Heart left ventricle (tissue), 16 donors: ENCODE results near the gene RAP1B. TPM values are rescaled to one million over a fixed set of nuclear protein-coding genes. Genes with fewer than 3 reads are reported as not detected.

Source experiments
- ATAC-seq, 4 donors: fragments of 200-7000 bp; cut with Tn5 transposase; one replicate each; pipeline ENCODE4 v1.9.1; 2020 to 2022; ENCODE audit warnings: moderate library complexity in 4 of 4, mild to moderate bottlenecking in 3 of 4, moderate number of reproducible peaks in 1 of 4
- DNase-seq, 5 donors: peaks; one replicate each; pipeline ENCODE4 v3.0.0-alpha.2; 2020
- H3K27ac ChIP-seq, 12 donors: fragments of 200-600 bp; sonication (generic) in 4 of 12; one replicate each; pipeline versions ENCODE4 v1.5.0 to v1.8.0; 2016 to 2022; ENCODE audit warnings: mild to moderate bottlenecking in 2 of 12
- H3K27me3 ChIP-seq, 9 donors: fragments of 200-600 bp; sonication (generic) in 2 of 9; one replicate each; pipeline versions ENCODE4 v1.5.1 to v1.8.0; 2016 to 2022; ENCODE audit warnings: mild to moderate bottlenecking in 3 of 9
- H3K36me3 ChIP-seq, 9 donors: fragments of 200-600 bp; sonication (generic) in 2 of 9; one replicate each; pipeline versions ENCODE4 v1.5.0 to v1.8.0; 2018 to 2022; ENCODE audit warnings: mild to moderate bottlenecking in 2 of 9
- H3K4me1 ChIP-seq, 12 donors: fragments of 200-600 bp; sonication (generic) in 4 of 12; one replicate each; pipeline versions ENCODE4 v1.5.0 to v1.8.0; 2016 to 2022; ENCODE audit warnings: mild to moderate bottlenecking in 3 of 12
- H3K4me3 ChIP-seq, 12 donors: fragments of 200-600 bp; sonication (generic) in 4 of 12; one replicate each; pipeline versions ENCODE4 v1.5.0 to v1.8.0; 2017 to 2022; ENCODE audit warnings: mild to moderate bottlenecking in 9 of 12, moderate library complexity in 4 of 12
- H3K9me3 ChIP-seq, 12 donors: fragments of 200-600 bp; sonication (generic) in 4 of 12; one replicate each; pipeline versions ENCODE4 v1.5.0 to v1.8.0; 2016 to 2022; ENCODE audit warnings: mild to moderate bottlenecking in 1 of 12
- POLR2A ChIP-seq, 2 donors: fragments of 450-650 bp; IDR thresholded peaks; one replicate each; pipeline ENCODE4 v1.6.1; 2017; ENCODE audit warnings: antibody characterized with exemption in 2 of 2, mild to moderate bottlenecking in 2 of 2, moderate library complexity in 2 of 2
- WGBS, 4 donors: extraction: QIAGEN DNeasy Blood & Tissue Kit in 2 of 4; methylation state at CpG; one replicate each; pipeline versions ENCODE4 v1.1.5 to v1.1.7; 2013 to 2018; 5-methylcytosine and 5-hydroxymethylcytosine counted together
- intact Hi-C, 10 donors: fragments of 100-400 bp; cut with DNase I; formaldehyde crosslinking; loops; one replicate each; pipeline versions ENCODE4 v1.11.1 to v1.14.2; 2022
- polyA plus RNA-seq, 2 donors: library from polyadenylated mRNA; stranded (reverse); fragments of 200-250 nt; gene quantifications; one replicate each; pipeline ENCODE4 v1.2.3, GENCODE V29; 2013
- total RNA-seq, 9 donors: library from RNA; depleted of rRNA in 2 of 9; stranded (reverse); fragments of >200 nt in 2 of 9; fragmentation: NEBNext Ultra II Directional in 3 of 9; extraction: Animal tissue kit (Norgen Biotek cat#: 25700) in 3 of 9; gene quantifications; one replicate each; pipeline versions ENCODE4 v1.1.0 to v1.2.4, GENCODE V29; 2016 to 2023
- TF ChIP-seq, protein P1 (sequence below), 12 donors: fragments of 200-600 bp; sonication (generic) in 4 of 12; IDR thresholded peaks; one replicate each; pipeline versions ENCODE4 v1.5.0 to v1.8.0; 2018 to 2022; ENCODE audit warnings: antibody characterized with exemption in 12 of 12, mild to moderate bottlenecking in 5 of 12
- donor health status: ischemic (EF 13 %, LVEDD 7.1; RV severe dilation, severe dysfunction).
- donor health status: healthy with polysubstance abuse.
- donor health status: DM: no; HTN: yes; CAD: no.
- donor health status: DM: no; HTN: no; CAD: no.
- donor health status: ischemic (EF 25% LVEDD 6.9; RV normal size, moderate dysfunction).
- donor health status: ischemic (EF 25% LVEDD 5.7; RV mildly dilated, moderate dysfunction).
- donor health status: healthy.
- donor health status: DM: yes; HTN: yes; CAD: no.
- donor health status: ischemic (EF 35%, LVEDD 5.7; RV mildly dilated, moderate dysfunction).
- donor health status: nonischemic (EF 11% LVEDD 7.7; RV severe dilation, severe dysfunction).
- donor health status: DM: yes; HTN: yes; CAD: no.
- donor health status: PGD.
- donor health status: ischemic (EF 29% LVEDD 5.4; RV normal size, mild dysfunction).
- donor health status: nonischemic (EF 23%, LVEDD 6.1; RV moderate dilation, normal function).

The RAP1B gene
- total and polyA plus RNA-seq, 11 donors: 25.3 to 113 (median 52.2) TPM

DNA sequence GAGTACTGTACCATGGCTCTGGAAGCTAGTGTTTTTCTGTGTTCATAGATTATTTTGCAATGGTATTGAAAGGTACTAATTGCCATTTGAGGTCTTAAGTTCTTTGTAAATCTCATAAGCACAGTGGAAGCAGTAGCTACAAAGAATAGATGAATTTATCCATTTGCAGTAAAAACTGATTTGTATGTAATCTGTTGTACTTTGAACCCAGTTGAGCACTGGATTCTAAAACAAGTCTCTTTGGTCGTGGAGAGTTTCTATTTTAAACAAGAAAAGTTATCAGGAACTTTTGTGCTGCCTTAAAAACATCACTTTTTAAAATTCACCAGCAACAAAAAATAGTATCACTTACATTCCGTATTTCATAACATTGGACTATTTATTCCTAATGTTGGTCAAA, 4.1 kb downstream of the RAP1B start:
- 17 to 33% (median 20%) methylated on average over 2 of the region's 2 CpGs for WGBS, 4 donors
- H3K9me3 ChIP-seq: no peaks in the 10 kb centered on the region
- peak overlapping the region in 2 of 12 donors; percentile 19 to 34 for H3K27ac ChIP-seq
- DNase-seq: no peak
- no peak for ATAC-seq
- peaks cover 0 to 16% (median 0%) of the 10 kb centered on the region in 9 donors for H3K36me3 ChIP-seq
- peak overlapping the region in 3 of 12 donors; percentile 78 to 91 (median 87) for H3K4me3 ChIP-seq
- intact Hi-C loops: loop anchor here in 9 of 10 donors (5.0 to 10.0 kb wide), 8 partner anchors 60 to 392 kb away; partner anchors contain the start of gene NUP107 (in 3 of the 9)
- H3K4me1 ChIP-seq: peaks cover 8 to 81% (median 69%) of the 10 kb centered on the region in 12 donors
- TF ChIP-seq, protein P1, sequence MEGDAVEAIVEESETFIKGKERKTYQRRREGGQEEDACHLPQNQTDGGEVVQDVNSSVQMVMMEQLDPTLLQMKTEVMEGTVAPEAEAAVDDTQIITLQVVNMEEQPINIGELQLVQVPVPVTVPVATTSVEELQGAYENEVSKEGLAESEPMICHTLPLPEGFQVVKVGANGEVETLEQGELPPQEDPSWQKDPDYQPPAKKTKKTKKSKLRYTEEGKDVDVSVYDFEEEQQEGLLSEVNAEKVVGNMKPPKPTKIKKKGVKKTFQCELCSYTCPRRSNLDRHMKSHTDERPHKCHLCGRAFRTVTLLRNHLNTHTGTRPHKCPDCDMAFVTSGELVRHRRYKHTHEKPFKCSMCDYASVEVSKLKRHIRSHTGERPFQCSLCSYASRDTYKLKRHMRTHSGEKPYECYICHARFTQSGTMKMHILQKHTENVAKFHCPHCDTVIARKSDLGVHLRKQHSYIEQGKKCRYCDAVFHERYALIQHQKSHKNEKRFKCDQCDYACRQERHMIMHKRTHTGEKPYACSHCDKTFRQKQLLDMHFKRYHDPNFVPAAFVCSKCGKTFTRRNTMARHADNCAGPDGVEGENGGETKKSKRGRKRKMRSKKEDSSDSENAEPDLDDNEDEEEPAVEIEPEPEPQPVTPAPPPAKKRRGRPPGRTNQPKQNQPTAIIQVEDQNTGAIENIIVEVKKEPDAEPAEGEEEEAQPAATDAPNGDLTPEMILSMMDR (IDR thresholded peaks at IDR 0.05): no peak
- TF ChIP-seq POLR2A (IDR thresholded peaks at IDR 0.05): no peak
- H3K27me3 ChIP-seq: no peaks in the 10 kb centered on the region

DNA sequence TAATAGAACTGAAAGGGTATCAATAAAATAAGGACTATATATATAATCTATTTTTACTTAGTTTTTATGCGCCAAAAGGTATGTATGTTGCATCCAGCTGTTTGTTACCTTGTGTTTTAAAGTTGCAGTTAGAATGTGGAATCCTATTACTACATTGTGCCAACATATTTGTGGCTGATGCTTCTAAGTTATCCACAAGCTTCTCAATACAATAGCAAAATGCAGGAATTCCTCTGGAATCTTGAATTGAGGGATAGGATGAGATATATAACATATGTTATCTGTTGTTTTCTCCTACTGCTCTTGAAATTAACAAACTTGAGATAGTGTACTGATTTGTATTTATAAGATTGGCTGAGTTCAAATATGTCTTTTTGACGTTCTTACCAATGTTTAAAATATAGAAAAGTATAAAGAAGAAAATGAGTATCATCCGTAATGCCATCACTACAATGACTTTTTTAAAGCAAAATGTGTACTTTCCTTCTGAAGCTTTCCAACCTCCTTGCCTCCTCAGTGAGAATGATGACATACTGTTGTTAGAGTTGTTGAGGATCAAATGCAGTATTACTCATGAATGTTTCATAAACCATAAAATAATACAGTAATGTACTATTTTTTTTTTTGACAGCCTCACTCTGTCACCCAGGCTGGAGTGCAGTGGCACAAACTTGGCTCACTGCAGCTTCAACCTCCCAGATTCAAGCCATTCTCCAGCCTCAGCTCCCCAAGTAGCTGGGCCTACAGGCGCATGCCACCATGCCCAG, 6.6 kb downstream of the RAP1B start:
- WGBS, 4 donors: 69 to 79% (median 72%) methylated on average over 4 of the region's 4 CpGs
- no peak for ATAC-seq
- no peak overlapping the region for H3K4me3 ChIP-seq

DNA sequence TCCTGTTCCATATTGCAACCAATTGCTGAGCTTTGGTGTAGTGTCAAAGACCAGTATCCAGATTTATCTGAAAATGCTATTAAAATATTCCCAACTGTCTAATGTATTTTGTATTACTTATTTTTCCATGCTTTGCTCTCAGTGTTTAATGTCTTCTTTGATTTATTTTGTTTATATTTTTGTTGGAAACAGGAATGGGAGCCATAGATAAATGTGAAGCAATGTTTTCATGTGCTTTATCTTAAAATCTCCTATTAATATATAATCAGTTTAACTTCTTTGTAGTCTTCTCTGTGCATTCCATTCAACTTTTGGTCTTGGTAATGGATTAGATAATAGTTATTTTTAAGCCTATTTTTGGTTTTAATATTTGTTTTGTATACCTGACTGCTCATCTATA, 8.8 kb downstream of the RAP1B start:
- no peaks in the 10 kb centered on the region for H3K9me3 ChIP-seq
- intact Hi-C loops: loop anchor here in 5 of 10 donors (10.0 kb wide), 3 partner anchors 55 to 255 kb away; no protein-coding TSS in a partner anchor
- H3K4me3 ChIP-seq: no peak overlapping the region
- peaks cover 0 to 12% (median 0%) of the 10 kb centered on the region in 9 donors for H3K36me3 ChIP-seq
- DNase-seq (no peak), ATAC-seq (no peak)
- H3K4me1 ChIP-seq: peaks cover 4 to 99% (median 75%) of the 10 kb centered on the region in 12 donors
- TF ChIP-seq POLR2A (IDR thresholded peaks at IDR 0.05): no peak
- TF ChIP-seq, protein P1 (IDR thresholded peaks at IDR 0.05): no peak
- H3K27ac ChIP-seq: no peak overlapping the region
- H3K27me3 ChIP-seq: no peaks in the 10 kb centered on the region

More for the DNA sequence above, 6.6 kb downstream of the RAP1B start:
- Histone ChIP-seq H3K27me3 (no peaks in the 10 kb centered on the region), H3K36me3 (peaks cover 0 to 16% (median 0%) of the 10 kb centered on the region in 9 donors), H3K27ac (no peak overlapping the region), H3K4me1 (peaks cover 7 to 100% (median 90%) of the 10 kb centered on the region in 12 donors), H3K9me3 (no peaks in the 10 kb centered on the region)
- TF ChIP-seq, protein P1 (IDR thresholded peaks at IDR 0.05): no peak
- TF ChIP-seq POLR2A (IDR thresholded peaks at IDR 0.05): no peak
- no peak for DNase-seq
- intact Hi-C loops: loop anchor here in 5 of 10 donors (10.0 kb wide), 3 partner anchors 57 to 253 kb away; no protein-coding TSS in a partner anchor
